ENCODE data around the gene FHIT. TPM values are rescaled to one million over a fixed set of nuclear protein-coding genes. Genes with fewer than 3 reads are reported as not detected.

FHIT gene
- total RNA-seq, 4 donors from 2014 or later = 3.5 to 17.0 (median 16.7) TPM

DNA sequence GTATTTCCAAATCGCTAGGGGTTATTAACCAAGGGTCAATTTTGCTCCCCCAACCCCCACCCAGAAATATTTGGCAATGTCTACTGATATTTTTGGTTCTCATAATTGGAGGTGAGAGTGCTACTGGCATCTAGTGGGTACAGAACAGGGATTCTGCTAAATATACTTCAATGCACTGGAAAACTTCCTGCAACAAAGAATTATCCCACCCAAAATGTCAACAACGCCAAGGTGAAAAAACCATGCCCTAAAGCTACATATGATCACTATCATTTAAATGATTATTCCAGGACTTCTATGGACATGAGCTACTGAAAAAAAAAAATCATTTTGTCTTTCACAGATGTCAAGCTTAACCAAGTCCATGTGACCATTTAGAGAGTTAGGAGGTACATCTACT, 867.9 kb downstream of the FHIT start:
- TF ChIP-seq, protein P1, sequence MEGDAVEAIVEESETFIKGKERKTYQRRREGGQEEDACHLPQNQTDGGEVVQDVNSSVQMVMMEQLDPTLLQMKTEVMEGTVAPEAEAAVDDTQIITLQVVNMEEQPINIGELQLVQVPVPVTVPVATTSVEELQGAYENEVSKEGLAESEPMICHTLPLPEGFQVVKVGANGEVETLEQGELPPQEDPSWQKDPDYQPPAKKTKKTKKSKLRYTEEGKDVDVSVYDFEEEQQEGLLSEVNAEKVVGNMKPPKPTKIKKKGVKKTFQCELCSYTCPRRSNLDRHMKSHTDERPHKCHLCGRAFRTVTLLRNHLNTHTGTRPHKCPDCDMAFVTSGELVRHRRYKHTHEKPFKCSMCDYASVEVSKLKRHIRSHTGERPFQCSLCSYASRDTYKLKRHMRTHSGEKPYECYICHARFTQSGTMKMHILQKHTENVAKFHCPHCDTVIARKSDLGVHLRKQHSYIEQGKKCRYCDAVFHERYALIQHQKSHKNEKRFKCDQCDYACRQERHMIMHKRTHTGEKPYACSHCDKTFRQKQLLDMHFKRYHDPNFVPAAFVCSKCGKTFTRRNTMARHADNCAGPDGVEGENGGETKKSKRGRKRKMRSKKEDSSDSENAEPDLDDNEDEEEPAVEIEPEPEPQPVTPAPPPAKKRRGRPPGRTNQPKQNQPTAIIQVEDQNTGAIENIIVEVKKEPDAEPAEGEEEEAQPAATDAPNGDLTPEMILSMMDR (IDR thresholded peaks at IDR 0.05) = no peak
- no peaks in the 10 kb centered on the region for H3K9me3 ChIP-seq
- H3K27me3 ChIP-seq = no peaks in the 10 kb centered on the region
- DNase-seq = no peak
- no peaks in the 10 kb centered on the region for H3K36me3 ChIP-seq
- H3K4me3 ChIP-seq = no peak overlapping the region
- no peaks in the 10 kb centered on the region for H3K4me1 ChIP-seq
- H3K27ac ChIP-seq = no peak overlapping the region

DNA sequence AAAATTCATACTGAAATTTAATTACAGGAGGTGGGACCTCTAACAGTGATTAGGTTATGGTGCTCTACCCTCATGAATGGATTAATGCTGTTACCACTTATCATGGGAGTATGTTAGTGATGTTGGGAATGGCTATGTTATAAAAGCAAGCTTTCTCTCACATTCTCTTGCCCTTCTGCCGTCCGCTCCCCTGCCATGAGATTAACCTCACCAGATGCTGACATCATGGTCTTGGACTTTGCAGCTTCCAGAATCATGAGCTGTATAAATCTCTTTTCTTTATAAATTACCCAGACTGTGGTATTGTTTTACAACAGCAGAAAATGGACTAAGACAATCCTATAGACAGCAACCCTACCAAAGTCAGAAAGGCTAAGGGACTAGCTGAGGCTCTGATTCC, 884.8 kb downstream of the FHIT start:
- TF ChIP-seq, protein P1 (IDR thresholded peaks at IDR 0.05) = no peak
- no peak for TF ChIP-seq POLR2A (IDR thresholded peaks at IDR 0.05)
- Histone ChIP-seq H3K9me3 (no peaks in the 10 kb centered on the region), H3K27ac (no peak overlapping the region), H3K4me1 (no peaks in the 10 kb centered on the region), H3K4me3 (no peak overlapping the region), H3K36me3 (no peaks in the 10 kb centered on the region), H3K27me3 (no peaks in the 10 kb centered on the region)
- DNase-seq = no peak

DNA sequence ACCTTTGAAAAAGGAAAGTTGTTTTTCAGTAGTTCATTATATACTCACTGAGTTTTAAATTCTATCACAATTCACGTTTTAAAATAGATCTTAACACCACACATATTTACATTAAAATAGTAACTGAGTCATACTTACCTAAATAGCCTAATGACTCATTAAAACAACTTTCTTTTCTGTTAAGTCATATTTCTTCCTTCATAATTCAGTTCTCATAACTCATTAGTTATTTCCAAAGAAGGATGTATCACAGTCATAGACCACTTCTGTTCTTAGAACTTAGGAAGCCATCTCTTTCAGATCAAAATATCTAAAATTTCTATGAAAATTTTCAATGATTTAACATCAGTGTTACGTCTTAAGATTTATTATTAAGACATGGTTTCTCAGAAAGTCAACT, 885.9 kb downstream of the FHIT start:
- no peak overlapping the region for H3K27ac ChIP-seq
- no peaks in the 10 kb centered on the region for H3K9me3 ChIP-seq
- H3K36me3 ChIP-seq = no peaks in the 10 kb centered on the region
- H3K27me3 ChIP-seq = no peaks in the 10 kb centered on the region
- TF ChIP-seq POLR2A (IDR thresholded peaks at IDR 0.05) = no peak
- TF ChIP-seq, protein P1 (IDR thresholded peaks at IDR 0.05) = no peak
- no peaks in the 10 kb centered on the region for H3K4me1 ChIP-seq
- no peak for DNase-seq
- no peak overlapping the region for H3K4me3 ChIP-seq

DNA sequence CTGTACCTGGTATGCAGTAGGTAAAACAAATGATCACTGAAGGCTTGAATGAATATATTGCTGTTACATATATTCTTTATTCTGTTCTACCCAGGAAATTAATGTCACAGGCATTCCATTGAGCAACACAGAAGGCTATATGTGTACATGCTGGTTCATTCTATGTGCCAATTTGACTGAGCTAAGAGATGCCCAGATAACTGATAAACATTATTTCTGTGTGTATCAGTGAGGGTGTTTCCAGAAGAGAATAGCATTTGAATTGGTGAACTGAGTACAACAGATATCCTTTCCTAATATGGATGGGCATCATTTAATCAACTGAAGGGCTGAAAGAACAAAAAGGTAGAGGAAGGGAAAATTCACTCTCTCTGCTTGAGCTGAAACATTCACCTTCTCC, 886.8 kb downstream of the FHIT start:
- Histone ChIP-seq H3K36me3 (no peaks in the 10 kb centered on the region), H3K27me3 (no peaks in the 10 kb centered on the region), H3K9me3 (no peaks in the 10 kb centered on the region), H3K4me3 (no peak overlapping the region), H3K27ac (no peak overlapping the region), H3K4me1 (no peaks in the 10 kb centered on the region)
- TF ChIP-seq, protein P1 (IDR thresholded peaks at IDR 0.05) = no peak
- TF ChIP-seq POLR2A (IDR thresholded peaks at IDR 0.05) = no peak
- no peak for DNase-seq

DNA sequence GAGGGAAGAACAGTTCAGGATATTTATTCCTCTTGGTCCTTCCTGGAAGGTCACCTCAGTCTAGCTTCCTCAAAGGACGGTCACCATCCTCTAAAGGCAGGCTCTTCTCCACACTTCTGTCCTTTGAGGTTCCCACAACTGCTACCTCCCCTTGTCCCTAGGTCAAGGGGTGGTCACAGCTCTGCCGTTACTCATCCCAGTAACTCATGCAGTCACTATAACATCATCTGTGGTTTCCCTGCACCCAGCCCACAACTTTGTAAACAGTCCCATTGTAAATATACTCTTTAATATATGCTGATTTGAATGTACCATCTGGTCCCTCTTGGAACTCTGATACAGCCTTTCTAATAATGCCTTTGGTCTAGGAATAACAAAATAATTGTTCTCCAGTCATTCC, 887.4 kb downstream of the FHIT start:
- no peaks in the 10 kb centered on the region for H3K9me3 ChIP-seq
- DNase-seq = no peak
- no peaks in the 10 kb centered on the region for H3K4me1 ChIP-seq
- no peaks in the 10 kb centered on the region for H3K36me3 ChIP-seq
- no peak overlapping the region for H3K4me3 ChIP-seq
- TF ChIP-seq POLR2A (IDR thresholded peaks at IDR 0.05) = no peak
- TF ChIP-seq, protein P1 (IDR thresholded peaks at IDR 0.05) = no peak
- H3K27me3 ChIP-seq = no peaks in the 10 kb centered on the region
- H3K27ac ChIP-seq = no peak overlapping the region

DNA sequence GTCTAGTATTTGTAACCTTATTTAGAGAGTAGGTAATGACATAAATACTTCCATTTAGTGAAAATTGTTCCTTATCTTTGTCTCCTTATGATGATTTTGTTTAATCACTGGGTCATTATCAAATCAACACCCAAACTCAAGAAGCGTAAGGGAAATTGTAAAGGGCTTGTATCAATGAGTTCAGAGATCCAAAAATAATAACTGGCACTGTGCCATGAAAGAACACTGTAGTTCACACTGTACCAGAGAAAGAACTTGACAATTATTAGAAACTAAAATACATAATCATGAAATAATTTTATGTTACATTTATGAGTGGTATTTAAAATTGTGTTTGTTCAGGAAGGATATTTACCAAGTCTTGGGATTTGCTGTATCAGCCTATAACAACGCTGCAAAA, 895.4 kb downstream of the FHIT start:
- DNase-seq = no peak
- H3K9me3 ChIP-seq = no peaks in the 10 kb centered on the region
- no peak overlapping the region for H3K4me3 ChIP-seq
- no peaks in the 10 kb centered on the region for H3K27me3 ChIP-seq
- H3K4me1 ChIP-seq = no peaks in the 10 kb centered on the region
- no peak overlapping the region for H3K27ac ChIP-seq
- H3K36me3 ChIP-seq = no peaks in the 10 kb centered on the region
- TF ChIP-seq, protein P1 (IDR thresholded peaks at IDR 0.05) = no peak
- TF ChIP-seq POLR2A (IDR thresholded peaks at IDR 0.05) = no peak

Data from Peyer's patch (tissue), 4 donors.